Measurements from ENCODE around the gene IGLL5.
"Not testable (repeated sequence)": the region's sequence is repeated elsewhere in the genome, so short reads cannot be mapped to it uniquely, and the experiment has no call there.

DNA sequence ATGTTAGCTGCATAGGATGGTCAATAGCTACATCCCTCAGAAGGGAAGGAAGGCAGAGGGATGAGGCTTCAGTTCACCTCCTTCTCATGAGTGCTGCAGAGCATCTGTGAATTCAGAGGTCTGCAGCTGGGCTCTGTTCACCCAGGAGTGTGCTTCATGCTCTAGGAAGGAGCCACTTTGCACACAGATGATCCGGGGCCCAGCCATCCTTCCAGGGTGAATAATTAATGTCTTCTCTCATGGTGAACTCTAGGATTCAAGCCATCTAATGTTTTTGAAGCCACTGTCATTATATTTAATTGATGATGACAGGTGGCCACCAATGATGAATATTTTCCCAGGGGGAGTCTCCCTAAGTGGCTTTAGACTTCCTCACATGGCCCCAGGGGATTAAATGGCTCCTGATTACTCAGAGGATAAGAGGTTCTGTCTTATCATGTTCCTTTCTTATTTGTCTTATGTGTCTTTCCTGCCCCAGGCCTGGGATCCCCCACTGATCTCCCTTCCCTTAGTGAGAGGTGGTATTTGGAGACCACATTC is 10.9 kb downstream of the IGLL5 start:
- TF ChIP-seq, protein P1, sequence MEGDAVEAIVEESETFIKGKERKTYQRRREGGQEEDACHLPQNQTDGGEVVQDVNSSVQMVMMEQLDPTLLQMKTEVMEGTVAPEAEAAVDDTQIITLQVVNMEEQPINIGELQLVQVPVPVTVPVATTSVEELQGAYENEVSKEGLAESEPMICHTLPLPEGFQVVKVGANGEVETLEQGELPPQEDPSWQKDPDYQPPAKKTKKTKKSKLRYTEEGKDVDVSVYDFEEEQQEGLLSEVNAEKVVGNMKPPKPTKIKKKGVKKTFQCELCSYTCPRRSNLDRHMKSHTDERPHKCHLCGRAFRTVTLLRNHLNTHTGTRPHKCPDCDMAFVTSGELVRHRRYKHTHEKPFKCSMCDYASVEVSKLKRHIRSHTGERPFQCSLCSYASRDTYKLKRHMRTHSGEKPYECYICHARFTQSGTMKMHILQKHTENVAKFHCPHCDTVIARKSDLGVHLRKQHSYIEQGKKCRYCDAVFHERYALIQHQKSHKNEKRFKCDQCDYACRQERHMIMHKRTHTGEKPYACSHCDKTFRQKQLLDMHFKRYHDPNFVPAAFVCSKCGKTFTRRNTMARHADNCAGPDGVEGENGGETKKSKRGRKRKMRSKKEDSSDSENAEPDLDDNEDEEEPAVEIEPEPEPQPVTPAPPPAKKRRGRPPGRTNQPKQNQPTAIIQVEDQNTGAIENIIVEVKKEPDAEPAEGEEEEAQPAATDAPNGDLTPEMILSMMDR (IDR thresholded peaks at IDR 0.05; ENCODE audit: extremely low read depth in 1 of 2, insufficient read depth in 1 of 2, low read depth in 1 of 2, low read length in 2 of 2), result not testable (repeated sequence)
- not testable (repeated sequence) for TF ChIP-seq POLR2A (IDR thresholded peaks at IDR 0.05; ENCODE audit: low read depth, low read length)

Measured in endothelial cell of umbilical vein (primary cell).